ENCODE data around the gene MYH9.

Gene MYH9

GRCh38 chr22:36386351-36386899 is 1.3 kb downstream of the MYH9 start:
- no peak for DNase-seq (ENCODE audit: low read depth, low spot score)

GRCh38 chr22:36385491-36386350 is 2.0 kb downstream of the MYH9 start:
- DNase-seq (ENCODE audit: low read depth, low spot score) = no peak

- DNase-seq (ENCODE audit: low read depth, low spot score) = no peak
Measured at GRCh38 chr22:36384766-36385481, 2.8 kb downstream of the MYH9 start.

GRCh38 chr22:36383110-36383581 is 4.6 kb downstream of the MYH9 start:
- DNase-seq (ENCODE audit: low read depth, low spot score) = no peak

GRCh38 chr22:36381513-36382128 is 6.1 kb downstream of the MYH9 start:
- DNase-seq (ENCODE audit: low read depth, low spot score) = no peak

- no peak for DNase-seq (ENCODE audit: low read depth, low spot score)
Measured at GRCh38 chr22:36379593-36380361, 8.0 kb downstream of the MYH9 start.

GRCh38 chr22:36378869-36379217 is 8.9 kb downstream of the MYH9 start:
- no peak for DNase-seq (ENCODE audit: low read depth, low spot score)

- DNase-seq (ENCODE audit: low read depth, low spot score) = no peak
Measured at GRCh38 chr22:36378080-36378868, 9.5 kb downstream of the MYH9 start.

- DNase-seq (ENCODE audit: low read depth, low spot score) = no peak
Measured at GRCh38 chr22:36377022-36377631, 10.6 kb downstream of the MYH9 start.

- no peak for DNase-seq (ENCODE audit: low read depth, low spot score)
Measured at GRCh38 chr22:36376265-36376664, 11.5 kb downstream of the MYH9 start.

- no peak for DNase-seq (ENCODE audit: low read depth, low spot score)
Measured at GRCh38 chr22:36375071-36375980, 12.4 kb downstream of the MYH9 start.

- no peak for DNase-seq (ENCODE audit: low read depth, low spot score)
Measured at GRCh38 chr22:36374603-36375024, 13.2 kb downstream of the MYH9 start.

- no peak for DNase-seq (ENCODE audit: low read depth, low spot score)
Measured at GRCh38 chr22:36373258-36373579, 14.5 kb downstream of the MYH9 start.

- DNase-seq (ENCODE audit: low read depth, low spot score) = no peak
Measured at GRCh38 chr22:36371920-36372319, 15.8 kb downstream of the MYH9 start.

GRCh38 chr22:36369922-36370791 is 17.6 kb downstream of the MYH9 start:
- DNase-seq (ENCODE audit: low read depth, low spot score) = no peak

GRCh38 chr22:36369004-36369921 is 18.5 kb downstream of the MYH9 start:
- no peak for DNase-seq (ENCODE audit: low read depth, low spot score)

- no peak for DNase-seq (ENCODE audit: low read depth, low spot score)
Measured at GRCh38 chr22:36368359-36368983, 19.3 kb downstream of the MYH9 start.
